Thyroid gland (tissue), 4 donors: ENCODE results near the gene PIGV.

ENCODE experiments used
- CTCF ChIP-seq, 6 experiments: fragments of 200-600 bp in 3 of 6; fragments of 450-650 bp in 3 of 6; sonication (generic) in 3 of 6; IDR thresholded peaks; one replicate each; pipeline ENCODE4 v1.5.1; 2016 to 2019; ENCODE audit warnings: antibody characterized with exemption in 6 of 6, mild to moderate bottlenecking in 2 of 6, inconsistent platforms in 1 of 6, moderate library complexity in 1 of 6
- POLR2A ChIP-seq, 2 donors: fragments of 450-650 bp; IDR thresholded peaks; one replicate each; pipeline ENCODE4 v1.6.1; 2017; ENCODE audit warnings: antibody characterized with exemption in 2 of 2, mild to moderate bottlenecking in 2 of 2, moderate library complexity in 1 of 2

- TF ChIP-seq CTCF (IDR thresholded peaks at IDR 0.05) (no peak), POLR2A (IDR thresholded peaks at IDR 0.05) (no peak)
Measured at GRCh38 chr1:26749458-26749857, 38.3 kb upstream of the PIGV start.
